HG03280 (cell line): ENCODE results near the gene EFCAB8.

ENCODE experiments used
- ATAC-seq: cut with Tn5 transposase; IDR thresholded peaks from one replicate; pipeline ENCODE4 v1.9.1; 2021; ENCODE audit warnings: mild to moderate bottlenecking, moderate library complexity; ENCODE audit not compliant: unreplicated experiment

EFCAB8 gene

GRCh38 chr20:33004141-33004751 lies 145.5 kb downstream of the EFCAB8 start, which contains the start of gene SUN5:
SUN5 (minus strand) TSS chr20:33004433; CDS start chr20:33004340, 93 bp downstream.
- no peak for ATAC-seq

- ATAC-seq: no peak
Measured at GRCh38 chr20:33005132-33005566, 146.4 kb downstream of the EFCAB8 start.

GRCh38 chr20:33005908-33006775 lies 147.4 kb downstream of the EFCAB8 start:
- ATAC-seq: no peak

- no peak for ATAC-seq
Measured at GRCh38 chr20:33006776-33007375, 148.2 kb downstream of the EFCAB8 start.

GRCh38 chr20:33007376-33008335 lies 148.9 kb downstream of the EFCAB8 start, which contains the start of gene BPIFB2:
BPIFB2 (plus strand) TSS chr20:33007704; CDS start chr20:33008575, 871 bp downstream.
- ATAC-seq: no peak

- ATAC-seq: no peak
Measured at GRCh38 chr20:33008336-33009213, 149.9 kb downstream of the EFCAB8 start.

- no peak for ATAC-seq
Measured at GRCh38 chr20:33009214-33010132, 150.8 kb downstream of the EFCAB8 start.

- no peak for ATAC-seq
Measured at GRCh38 chr20:33010133-33010504, 151.4 kb downstream of the EFCAB8 start.

- ATAC-seq: no peak
Measured at GRCh38 chr20:33010674-33011449, 152.1 kb downstream of the EFCAB8 start.
